Neuronal stem cell (in vitro differentiated cells): ENCODE measurements around the gene MPZL1.

ENCODE experiments used
- DNase-seq: peaks from one replicate; pipeline ENCODE4 v3.0.0-alpha.2; 2013; ENCODE audit warnings: low spot score
- H2AFZ ChIP-seq: one replicate; pipeline ENCODE4 v1.6.1; 2013; ENCODE audit warnings: mild to moderate bottlenecking, low read length, inconsistent platforms
- H2AK5ac ChIP-seq: 2 replicates; pipeline ENCODE4 v1.6.1; 2013; ENCODE audit warnings: low read depth, mild to moderate bottlenecking, inconsistent platforms, low read length, moderate library complexity, mixed read lengths
- H2BK120ac ChIP-seq: 2 replicates; pipeline ENCODE4 v1.6.1; 2013; ENCODE audit warnings: low read depth, mild to moderate bottlenecking, inconsistent platforms, low read length, moderate library complexity, mixed read lengths
- H2BK12ac ChIP-seq: one replicate; pipeline ENCODE4 v1.6.1; 2013; ENCODE audit warnings: low read length, inconsistent platforms
- H2BK15ac ChIP-seq: 2 replicates; pipeline ENCODE4 v1.6.1; 2013; ENCODE audit warnings: mild to moderate bottlenecking, low read length, inconsistent platforms, mixed read lengths
- H2BK5ac ChIP-seq: one replicate; pipeline ENCODE4 v1.6.1; 2013; ENCODE audit warnings: inconsistent platforms, mild to moderate bottlenecking, low read length, moderate library complexity
- H3K14ac ChIP-seq: one replicate; pipeline ENCODE4 v1.6.1; 2013; ENCODE audit warnings: low read length, inconsistent platforms
- H3K18ac ChIP-seq: 2 replicates; pipeline ENCODE4 v1.6.1; 2013; ENCODE audit warnings: low read length, inconsistent platforms
- H3K23ac ChIP-seq: 2 replicates; pipeline ENCODE4 v1.6.1; 2013; ENCODE audit warnings: low read depth, mild to moderate bottlenecking, mixed read lengths, low read length, inconsistent platforms; ENCODE audit not compliant: poor library complexity
- H3K27ac ChIP-seq: replicated peaks from 3 replicates; pipeline ENCODE4 v1.5.1; 2013; ENCODE audit warnings: low read length, inconsistent platforms
- H3K27me3 ChIP-seq, 3 experiments: 2 replicates each; pipeline ENCODE4 v1.6.1; 2013; ENCODE audit warnings: low read length in 3 of 3, mild to moderate bottlenecking in 2 of 3, inconsistent platforms in 1 of 3, low read depth in 1 of 3, mixed read lengths in 1 of 3, moderate library complexity in 1 of 3; ENCODE audit not compliant: control insufficient read depth in 3 of 3, insufficient read depth in 3 of 3
- H3K36me3 ChIP-seq, 2 donors: replicated peaks in 1 of 2; 2 replicates each; pipeline ENCODE4 v1.6.1; 2013; ENCODE audit warnings: low read length in 2 of 2; ENCODE audit not compliant: control insufficient read depth in 2 of 2, insufficient read depth in 2 of 2
- H3K4ac ChIP-seq: 2 replicates; pipeline ENCODE4 v1.6.1; 2013; ENCODE audit warnings: inconsistent platforms, mild to moderate bottlenecking, low read length, moderate library complexity
- H3K4me1 ChIP-seq, 2 donors: 1 replicate in 1 of 2; 2 replicates in 1 of 2; pipeline ENCODE4 v1.6.1; 2013; ENCODE audit warnings: low read length in 2 of 2, low read depth in 1 of 2; ENCODE audit not compliant: control insufficient read depth in 2 of 2, insufficient read depth in 1 of 2
- H3K4me2 ChIP-seq: one replicate; pipeline ENCODE4 v1.6.1; 2013; ENCODE audit warnings: mild to moderate bottlenecking, low read length, inconsistent platforms; ENCODE audit not compliant: insufficient read depth, poor library complexity, severe bottlenecking
- H3K4me3 ChIP-seq, 2 donors: 2 replicates each; pipeline ENCODE4 v1.5.1; 2013; ENCODE audit warnings: low read length in 2 of 2, mild to moderate bottlenecking in 2 of 2, inconsistent platforms in 1 of 2, moderate library complexity in 1 of 2
- H3K79me1 ChIP-seq: one replicate; pipeline ENCODE4 v1.6.1; 2013; ENCODE audit warnings: low read depth, mild to moderate bottlenecking, inconsistent platforms, low read length, moderate library complexity
- H3K9ac ChIP-seq: one replicate; pipeline ENCODE4 v1.6.1; 2013; ENCODE audit warnings: mild to moderate bottlenecking, low read depth, low read length, inconsistent platforms; ENCODE audit not compliant: poor library complexity
- H3K9me3 ChIP-seq, 2 donors: replicated peaks in 1 of 2; 2 replicates each; pipeline versions ENCODE3 to v1.6.1; 2013; ENCODE audit warnings: low read length in 2 of 2, mild to moderate bottlenecking in 2 of 2, inconsistent platforms in 1 of 2, low read depth in 1 of 2, mixed read lengths in 1 of 2, moderate library complexity in 1 of 2; ENCODE audit not compliant: control insufficient read depth in 2 of 2, insufficient read depth in 1 of 2
- H4K8ac ChIP-seq: one replicate; pipeline ENCODE4 v1.6.1; 2013; ENCODE audit warnings: low read depth, mild to moderate bottlenecking, inconsistent platforms, low read length, moderate library complexity
- H4K91ac ChIP-seq: one replicate; pipeline ENCODE4 v1.6.1; 2013; ENCODE audit warnings: low read length, low read depth, mild to moderate bottlenecking, inconsistent platforms; ENCODE audit not compliant: poor library complexity
- WGBS, 2 donors: extraction: QIAGEN DNeasy Blood & Tissue Kit; methylation state at CpG; one replicate each; pipeline ENCODE4 v1.1.7; 2013; ENCODE audit warnings: missing lambda C conversion rate in 2 of 2, mixed read lengths in 1 of 2; ENCODE audit not compliant: insufficient read length in 2 of 2, insufficient replicate concordance in 1 of 2; ENCODE audit errors: extremely low coverage in 2 of 2; 5-methylcytosine and 5-hydroxymethylcytosine counted together

The MPZL1 gene

GRCh38 chr1:167678838-167679237 lies 42.9 kb upstream of the MPZL1 start:
- no peak overlapping the region for H2BK120ac ChIP-seq
- no peak overlapping the region for H2BK15ac ChIP-seq
- WGBS, 2 donors: no CpG with 5 or more reads among the region's 3 CpGs
- peaks cover 2 to 12% of the 10 kb centered on the region in 2 donors for H3K4me1 ChIP-seq
- no peak overlapping the region for H2AFZ ChIP-seq
- DNase-seq: no peak
- no peak overlapping the region for H2BK12ac ChIP-seq
- H3K4me2 ChIP-seq: no peak overlapping the region
- no peak overlapping the region for H3K18ac ChIP-seq
- no peaks in the 10 kb centered on the region for H3K9me3 ChIP-seq
- no peak overlapping the region for H4K91ac ChIP-seq
- no peak overlapping the region for H3K27ac ChIP-seq
- H3K4ac ChIP-seq: no peak overlapping the region
- no peak overlapping the region for H3K23ac ChIP-seq
- H3K79me1 ChIP-seq: no peaks in the 10 kb centered on the region
- no peak overlapping the region for H3K4me3 ChIP-seq
- H3K36me3 ChIP-seq: no peaks in the 10 kb centered on the region
- no peak overlapping the region for H3K9ac ChIP-seq
- H2AK5ac ChIP-seq: no peak overlapping the region
- H4K8ac ChIP-seq: no peak overlapping the region
- H2BK5ac ChIP-seq: no peak overlapping the region
- peaks cover 0 to 38% (median 0%) of the 10 kb centered on the region in 3 experiments for H3K27me3 ChIP-seq
- H3K14ac ChIP-seq: peak overlapping the region; percentile 51

DNA sequence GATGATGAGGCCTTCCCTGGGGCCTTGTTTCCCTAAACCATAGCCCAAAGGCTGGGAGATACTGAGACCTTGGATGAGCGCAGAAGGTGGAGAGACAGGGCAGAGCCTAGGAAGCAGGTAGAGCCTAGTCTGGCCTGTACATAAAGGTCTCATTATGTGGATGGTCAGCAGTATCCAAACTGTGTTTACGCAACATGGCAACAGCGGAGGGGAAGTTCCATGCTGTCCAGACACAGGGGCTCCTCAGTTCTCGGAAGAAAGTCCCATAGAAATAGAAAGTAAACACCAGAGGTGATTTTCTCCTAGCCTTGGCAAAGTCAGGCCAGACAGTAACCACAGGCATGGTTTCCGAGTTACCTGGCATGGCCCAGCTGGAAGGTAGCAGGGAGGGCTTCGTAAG lies 42.1 kb upstream of the MPZL1 start:
- Histone ChIP-seq H3K23ac (no peak overlapping the region), H3K18ac (no peak overlapping the region), H3K9ac (no peak overlapping the region), H2BK120ac (no peak overlapping the region), H2BK15ac (no peak overlapping the region), H2AFZ (no peak overlapping the region), H3K14ac (no peak overlapping the region), H3K4me1 (peaks cover 3 to 15% of the 10 kb centered on the region in 2 donors), H3K79me1 (no peaks in the 10 kb centered on the region), H3K4me3 (no peak overlapping the region), H3K27me3 (peaks cover 0 to 43% (median 0%) of the 10 kb centered on the region in 3 experiments), H3K4me2 (no peak overlapping the region), H4K8ac (no peak overlapping the region), H3K9me3 (no peaks in the 10 kb centered on the region), H3K36me3 (no peaks in the 10 kb centered on the region), H2BK5ac (no peak overlapping the region), H2AK5ac (no peak overlapping the region), H2BK12ac (no peak overlapping the region), H4K91ac (no peak overlapping the region), H3K4ac (no peak overlapping the region), H3K27ac (no peak overlapping the region)
- WGBS, 2 donors: no CpG with 5 or more reads among the region's 6 CpGs
- no peak for DNase-seq

DNA sequence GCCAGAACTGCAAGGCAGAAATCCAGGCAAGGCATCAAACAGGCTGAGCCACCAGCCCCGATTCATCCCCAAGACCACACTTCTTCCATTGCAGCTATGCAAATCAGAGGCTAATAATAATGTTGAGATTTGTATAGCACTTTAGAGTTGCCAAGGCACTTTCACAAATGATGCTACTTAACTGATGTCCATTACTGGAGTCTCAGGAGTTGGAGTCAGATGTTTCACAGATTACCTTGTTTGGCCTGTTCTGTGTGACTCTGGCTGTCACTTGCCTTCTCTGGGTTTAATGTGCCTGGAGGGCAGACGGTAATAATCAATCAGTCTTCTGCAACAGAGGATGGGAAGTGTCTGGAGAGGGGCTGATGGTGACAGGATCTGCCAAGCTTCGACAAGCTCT lies 40.8 kb upstream of the MPZL1 start:
- Histone ChIP-seq H3K18ac (no peak overlapping the region), H3K9me3 (no peaks in the 10 kb centered on the region), H3K4me2 (no peak overlapping the region), H2AFZ (no peak overlapping the region), H4K91ac (no peak overlapping the region), H3K4ac (no peak overlapping the region), H2BK5ac (no peak overlapping the region), H4K8ac (no peak overlapping the region), H2AK5ac (no peak overlapping the region), H3K4me1 (peaks cover 3 to 16% of the 10 kb centered on the region in 2 donors), H2BK12ac (no peak overlapping the region), H3K27ac (no peak overlapping the region), H3K9ac (no peak overlapping the region), H3K36me3 (no peaks in the 10 kb centered on the region), H3K23ac (no peak overlapping the region), H2BK15ac (no peak overlapping the region), H3K27me3 (peaks cover 0 to 53% (median 0%) of the 10 kb centered on the region in 3 experiments), H3K79me1 (no peaks in the 10 kb centered on the region), H3K4me3 (no peak overlapping the region), H2BK120ac (peak overlapping the region; percentile 11), H3K14ac (peak overlapping the region; percentile 3)
- WGBS, 2 donors: no CpG with 5 or more reads among the region's 3 CpGs
- no peak for DNase-seq

DNA sequence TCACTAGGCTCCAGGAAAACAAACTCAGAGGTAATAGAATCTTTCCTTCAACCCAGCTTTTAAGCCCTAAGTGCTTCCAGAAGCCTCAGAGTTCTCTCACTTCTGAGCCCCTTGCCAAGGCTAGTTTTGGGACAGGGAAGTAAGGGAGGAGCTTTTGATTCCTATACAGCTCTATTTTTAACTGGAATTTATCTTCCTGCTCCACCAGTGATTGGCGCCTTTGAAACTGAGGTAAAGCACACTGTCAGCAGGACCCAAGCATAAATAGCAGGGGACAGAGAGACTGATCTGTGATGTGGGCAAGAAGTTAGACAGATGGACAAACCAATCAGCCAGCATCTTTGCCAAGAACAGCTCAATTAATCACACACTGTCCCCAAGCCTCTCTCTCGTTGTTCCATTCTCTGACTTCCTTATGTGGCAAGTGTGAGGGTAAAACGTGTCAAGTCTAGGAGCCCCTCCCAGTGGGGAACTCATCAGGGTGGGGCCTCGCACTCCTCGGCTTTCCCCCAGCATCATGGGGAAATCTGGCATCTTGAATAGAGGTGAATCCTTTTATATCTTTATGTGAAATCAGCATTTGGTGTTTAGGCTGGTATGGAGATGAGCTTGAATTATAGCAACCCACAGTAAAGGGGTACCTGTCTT lies 40.2 kb upstream of the MPZL1 start:
- Histone ChIP-seq H3K27ac (no peak overlapping the region), H2BK15ac (no peak overlapping the region), H3K14ac (no peak overlapping the region), H3K36me3 (no peaks in the 10 kb centered on the region), H2AFZ (no peak overlapping the region), H3K27me3 (peaks cover 0 to 57% (median 0%) of the 10 kb centered on the region in 3 experiments), H3K79me1 (no peaks in the 10 kb centered on the region), H3K4me2 (no peak overlapping the region), H2BK120ac (no peak overlapping the region), H3K9ac (no peak overlapping the region), H4K8ac (no peak overlapping the region), H3K18ac (no peak overlapping the region), H4K91ac (no peak overlapping the region), H3K4ac (no peak overlapping the region), H2BK5ac (no peak overlapping the region), H3K4me1 (peaks cover 3 to 16% of the 10 kb centered on the region in 2 donors), H2BK12ac (no peak overlapping the region), H3K4me3 (no peak overlapping the region), H3K9me3 (no peaks in the 10 kb centered on the region), H3K23ac (no peak overlapping the region), H2AK5ac (no peak overlapping the region)
- WGBS, 2 donors: no CpG with 5 or more reads among the region's 5 CpGs
- no peak for DNase-seq
